ENCODE data around the gene SPATA13.
"Not testable (repeated sequence)": the region's sequence is repeated elsewhere in the genome, so short reads cannot be mapped to it uniquely, and the experiment has no call there.

Gene SPATA13

GRCh38 chr13:24287748-24288287, 127.3 kb downstream of the SPATA13 start:
- DNase-seq: no peak

- no peak for DNase-seq
Observed at GRCh38 chr13:24288870-24289269, 128.3 kb downstream of the SPATA13 start.

DNA sequence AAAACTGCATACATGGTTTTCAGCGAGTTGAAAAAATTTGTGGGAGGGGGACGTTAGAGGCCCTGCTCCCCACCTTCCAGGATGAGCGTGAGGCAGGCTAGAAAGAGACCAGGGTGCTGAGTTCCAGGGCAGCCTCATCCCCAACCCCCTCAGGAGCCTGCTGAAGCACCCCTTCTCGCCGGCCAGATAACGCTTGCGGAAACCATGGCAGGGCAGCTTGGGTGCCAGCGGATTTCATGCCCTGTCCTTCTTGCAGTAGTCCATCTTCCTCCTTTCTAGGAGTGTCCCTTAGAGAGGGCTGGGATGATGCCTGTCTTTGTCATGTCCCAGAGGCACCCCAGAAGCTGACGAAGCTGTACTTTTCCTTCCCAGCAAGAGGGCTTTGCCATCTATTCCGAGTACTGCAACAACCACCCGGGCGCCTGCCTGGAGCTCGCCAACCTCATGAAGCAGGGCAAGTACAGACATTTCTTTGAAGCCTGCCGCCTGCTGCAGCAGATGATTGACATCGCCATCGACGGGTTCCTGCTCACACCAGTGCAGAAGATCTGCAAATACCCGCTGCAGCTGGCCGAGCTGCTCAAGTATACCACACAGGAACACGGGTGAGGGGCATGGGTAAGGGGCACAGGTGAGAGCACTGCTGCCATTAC, 129.9 kb downstream of the SPATA13 start:
- DNase-seq: no peak

- DNase-seq: no peak
Observed at GRCh38 chr13:24292481-24292880, 132.0 kb downstream of the SPATA13 start.

DNA sequence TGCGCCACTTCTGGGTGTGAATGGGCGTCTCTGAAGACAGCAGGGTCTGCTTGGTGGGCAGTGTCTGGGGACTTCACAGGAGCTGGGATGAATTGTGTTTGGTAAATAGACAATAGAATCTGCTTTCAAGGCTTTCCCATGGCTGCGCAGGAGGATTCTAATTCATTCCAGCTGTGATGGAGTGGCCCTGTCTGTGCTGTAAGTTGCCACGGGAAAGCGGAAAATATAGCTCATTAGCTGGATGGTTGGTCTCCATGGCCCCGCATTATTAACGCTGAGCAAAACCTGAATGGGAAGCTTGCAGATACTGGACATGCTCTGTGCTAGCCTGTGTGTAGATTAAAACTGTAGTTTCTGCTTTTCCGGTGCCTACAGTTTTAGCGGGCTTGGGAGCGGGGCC, 133.2 kb downstream of the SPATA13 start:
- no peak for DNase-seq

DNA sequence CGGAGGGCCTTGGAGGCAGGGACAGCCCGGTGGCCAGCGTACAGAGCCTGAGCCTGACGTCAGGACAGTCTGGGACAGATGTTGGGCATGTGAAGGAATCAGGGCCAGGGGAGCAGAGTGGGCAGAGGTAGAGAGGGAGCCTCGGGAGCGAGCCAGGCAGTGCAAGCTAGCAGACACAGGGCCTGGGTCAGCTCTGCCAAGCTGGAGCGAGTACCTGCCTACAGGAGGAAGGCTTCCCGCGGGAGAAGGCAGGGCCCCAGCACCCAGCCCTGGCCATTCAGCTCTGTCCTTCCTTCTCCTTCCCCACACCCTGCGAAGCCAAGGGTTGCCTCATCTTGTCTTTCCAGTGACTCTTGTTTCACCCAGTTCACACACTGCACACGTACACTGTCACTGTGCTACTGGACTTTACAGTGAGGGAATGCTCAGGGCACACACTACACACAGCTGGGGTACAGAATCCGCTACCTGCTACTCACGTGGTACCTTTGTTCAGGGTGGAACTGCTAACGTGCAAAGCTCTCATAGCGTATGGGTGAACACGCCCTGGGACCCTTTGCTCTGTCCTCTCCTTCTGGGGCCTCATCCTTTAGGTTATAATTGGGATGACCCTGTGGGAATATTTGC, 139.1 kb downstream of the SPATA13 start:
- DNase-seq: no peak

- DNase-seq: no peak
Observed at GRCh38 chr13:24301434-24301833, 140.9 kb downstream of the SPATA13 start.

DNA sequence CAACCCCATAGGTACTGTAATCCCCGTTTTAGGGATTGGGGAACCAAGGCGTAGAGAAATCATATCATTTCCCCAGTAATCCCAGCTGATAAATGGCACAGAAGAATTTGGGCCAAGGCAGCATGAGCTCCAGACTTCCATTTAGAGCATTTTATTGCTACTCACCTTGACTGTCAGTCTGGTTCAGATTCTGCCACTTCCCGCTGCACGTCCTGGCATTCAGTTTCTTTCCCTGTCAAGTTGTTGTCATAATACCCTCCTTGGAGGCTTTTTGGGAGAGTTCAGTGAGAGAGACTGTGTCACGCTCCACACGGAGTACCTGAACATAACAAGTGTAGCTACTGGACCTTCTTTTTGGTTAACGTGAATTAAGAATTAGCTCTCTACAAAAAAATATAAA, 141.4 kb downstream of the SPATA13 start:
- DNase-seq: no peak

DNA sequence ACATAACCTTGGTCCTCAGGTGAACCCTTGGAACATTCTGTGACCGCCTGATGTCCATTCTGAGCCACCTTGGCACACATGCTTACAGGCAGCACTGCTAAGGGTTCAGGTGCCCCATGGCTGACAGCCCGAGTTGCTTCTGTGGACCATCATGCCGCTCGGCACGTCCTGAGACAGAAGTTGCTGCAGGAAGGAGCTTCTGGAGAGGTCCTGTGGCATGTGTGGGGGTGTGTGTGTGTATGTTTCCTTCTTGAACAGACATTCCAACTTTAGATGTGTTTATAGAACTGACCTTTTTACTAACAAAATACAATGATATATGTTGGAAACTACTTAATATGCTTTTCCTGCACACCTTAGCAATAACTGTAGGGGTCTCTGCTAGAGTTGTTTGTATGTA, 144.1 kb downstream of the SPATA13 start:
- DNase-seq: no peak

GRCh38 chr13:24306632-24307031, 146.1 kb downstream of the SPATA13 start:
- DNase-seq: no peak

GRCh38 chr13:24307211-24308067, 146.9 kb downstream of the SPATA13 start:
- no peak for DNase-seq

DNA sequence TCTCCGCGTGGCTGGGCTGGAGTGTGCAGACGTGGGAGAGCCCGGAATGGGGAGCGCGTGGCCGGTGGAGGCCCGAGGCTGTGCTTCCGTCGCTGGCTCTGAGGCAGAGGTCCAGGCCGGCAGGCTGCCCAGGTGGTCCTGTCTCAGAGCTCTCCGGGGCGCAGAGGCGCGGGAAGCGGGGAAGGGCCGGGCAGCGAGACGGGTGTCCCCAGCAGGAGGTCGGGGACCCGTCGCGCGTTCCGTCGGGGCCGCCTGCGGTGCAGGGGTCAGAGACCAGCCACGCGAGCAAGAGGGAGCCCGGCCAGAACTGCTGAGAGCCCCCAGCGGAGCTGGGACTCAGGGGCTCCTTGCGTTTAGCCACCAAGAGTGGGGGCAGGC, 147.5 kb downstream of the SPATA13 start:
- DNase-seq: no peak

- DNase-seq: no peak
Observed at GRCh38 chr13:24308488-24309020, 148.0 kb downstream of the SPATA13 start.

DNA sequence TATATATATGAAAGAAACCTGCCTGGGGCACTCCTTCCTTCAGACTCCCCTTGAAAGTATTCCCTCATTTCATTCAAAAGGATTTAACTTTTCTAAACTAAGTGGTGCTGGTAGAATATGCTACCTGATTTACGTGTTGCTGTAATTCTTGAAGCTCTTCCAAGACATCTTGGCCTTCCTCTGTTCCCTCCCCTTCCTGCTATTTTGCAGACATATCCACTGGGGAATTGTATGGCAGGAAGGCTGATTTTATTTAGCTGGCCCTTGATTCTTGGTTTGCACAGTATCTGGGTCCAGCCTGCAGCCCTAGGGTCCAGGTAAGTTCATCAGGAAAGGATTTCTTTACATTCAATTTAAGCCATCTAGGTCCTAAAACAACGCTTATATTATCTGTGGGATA, 148.8 kb downstream of the SPATA13 start, which contains the start of gene C1QTNF9:
C1QTNF9 (plus strand) TSS at position 281 of the 400 bp plus-strand sequence. CDS start 6,424 bp downstream, outside the sequence.
- not testable (repeated sequence) for DNase-seq

DNA sequence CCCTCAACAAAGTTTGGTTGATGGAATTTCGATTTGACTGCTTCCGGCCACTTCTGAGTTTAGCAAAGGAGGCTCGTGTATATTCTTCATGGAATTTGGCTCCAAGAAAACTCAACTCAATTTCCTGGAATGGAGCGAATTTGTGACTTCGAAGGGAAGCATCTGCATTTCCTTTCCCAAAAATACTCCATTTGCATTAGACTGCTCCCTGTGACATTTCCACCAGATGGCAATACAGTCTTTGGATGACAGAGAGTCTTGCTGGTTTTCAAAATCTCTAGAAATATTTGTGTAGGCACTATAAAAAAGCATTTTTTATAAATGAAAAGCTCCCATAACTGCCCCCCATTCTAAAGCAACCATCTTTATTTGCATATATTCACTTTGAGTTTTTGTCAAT, 152.9 kb downstream of the SPATA13 start:
- DNase-seq: no peak

- not testable (repeated sequence) for DNase-seq
Observed at GRCh38 chr13:24317835-24318234, 157.3 kb downstream of the SPATA13 start.

GRCh38 chr13:24318878-24319277, 158.4 kb downstream of the SPATA13 start:
- not testable (repeated sequence) for DNase-seq

- not testable (repeated sequence) for DNase-seq
Observed at GRCh38 chr13:24319641-24320040, 159.1 kb downstream of the SPATA13 start.

GRCh38 chr13:24321416-24321815, 160.9 kb downstream of the SPATA13 start:
- not testable (repeated sequence) for DNase-seq

GRCh38 chr13:24322470-24322869, 161.9 kb downstream of the SPATA13 start:
- not testable (repeated sequence) for DNase-seq

DNA sequence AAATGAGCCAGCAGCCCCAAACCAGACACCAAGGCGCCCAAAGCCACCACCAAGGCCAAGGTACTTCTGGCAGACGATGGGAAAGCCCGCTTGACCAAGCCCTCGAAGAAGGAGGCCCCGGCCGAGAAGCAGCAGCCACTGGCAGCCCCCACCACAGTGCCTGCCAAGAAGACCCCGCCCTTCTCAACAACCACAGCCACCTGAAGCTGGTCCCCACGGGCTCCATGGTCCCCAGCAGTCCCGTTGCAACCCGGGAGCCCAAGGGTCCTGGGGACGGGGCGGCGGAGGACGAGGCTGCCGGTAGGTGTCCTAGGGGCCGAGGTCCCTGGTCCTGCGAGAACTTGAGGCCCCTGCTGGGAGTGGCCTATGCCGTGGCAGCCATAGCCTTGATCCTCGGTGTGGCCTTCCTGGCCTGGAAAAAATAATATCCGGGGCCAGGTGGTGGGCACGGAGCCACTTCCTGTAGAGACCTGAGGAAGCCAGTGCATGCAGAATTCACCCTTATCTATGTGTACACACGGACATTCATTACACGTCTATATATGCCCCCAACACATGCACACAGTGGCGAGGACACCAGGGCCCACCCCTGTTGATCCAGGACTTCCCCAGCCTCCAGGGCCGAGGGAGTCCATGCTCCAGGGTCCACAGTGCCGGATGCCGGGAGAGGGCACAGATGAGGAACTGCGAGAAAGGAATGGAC, 162.7 kb downstream of the SPATA13 start:
- no peak for DNase-seq

DNA sequence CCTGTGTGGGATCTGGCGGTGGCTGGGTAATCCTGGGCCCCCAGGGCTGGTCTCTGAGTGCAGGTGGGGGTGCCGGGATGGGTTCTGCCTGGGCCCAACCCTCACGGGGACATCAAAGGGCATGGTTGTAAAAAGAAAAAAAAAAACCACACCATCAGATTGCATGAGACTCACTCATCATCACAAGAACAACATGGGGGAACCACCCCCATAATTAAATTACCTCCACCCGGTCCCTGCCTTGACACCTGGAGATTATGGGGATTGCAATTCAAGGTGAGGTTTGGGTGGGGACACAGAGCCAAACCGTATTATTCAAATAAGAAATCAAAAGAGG, 163.2 kb downstream of the SPATA13 start:
- no peak for DNase-seq

GRCh38 chr13:24327598-24327997, 167.1 kb downstream of the SPATA13 start:
- DNase-seq: not testable (repeated sequence)
